NCI-H128 (cell line): ENCODE results near the gene MACROD2.

Source experiments
- DNase-seq: peaks from one replicate; lab custom pipeline; 2025; ENCODE audit not compliant: unreplicated experiment; lab: John Stamatoyannopoulos, UW

Gene MACROD2

GRCh38 chr20:16098890-16099639 lies 2103.7 kb downstream of the MACROD2 start:
- DNase-seq = no peak

- DNase-seq = no peak
These were observed 2104.8 kb downstream of the MACROD2 start for GRCh38 chr20:16100111-16100510.

GRCh38 chr20:16100767-16101166 lies 2105.5 kb downstream of the MACROD2 start:
- DNase-seq = no peak
